Hepatocyte (in vitro differentiated cells): Measurements from ENCODE around the gene DPF3. TPM values are rescaled to one million over a fixed set of nuclear protein-coding genes. Genes with fewer than 3 reads are reported as not detected.

Source experiments
- DNase-seq: peaks from one replicate; pipeline ENCODE4 v3.0.0-alpha.2; 2016; ENCODE audit warnings: low spot score
- H2AFZ ChIP-seq: fragments of 200-600 bp; sonication (generic); 2 replicates; pipeline ENCODE4 v1.6.0; 2016; ENCODE audit warnings: antibody characterized with exemption, mild to moderate bottlenecking
- H3K27ac ChIP-seq: fragments of 200-600 bp; sonication (generic); 2 replicates; pipeline ENCODE4 v1.5.1; 2016; ENCODE audit warnings: mild to moderate bottlenecking
- H3K27me3 ChIP-seq: fragments of 200-600 bp; sonication (generic); 2 replicates; pipeline ENCODE4 v1.6.1; 2016
- H3K36me3 ChIP-seq: fragments of 200-600 bp; sonication (generic); replicated peaks from 2 replicates; pipeline ENCODE4 v1.5.1; 2016; ENCODE audit warnings: low read depth; ENCODE audit not compliant: insufficient read depth
- H3K4me1 ChIP-seq: fragments of 200-600 bp; sonication (generic); 2 replicates; pipeline ENCODE4 v1.5.1; 2016; ENCODE audit warnings: mild to moderate bottlenecking, moderate library complexity; ENCODE audit not compliant: insufficient read depth
- H3K4me2 ChIP-seq: fragments of 200-600 bp; sonication (generic); 2 replicates; pipeline ENCODE4 v1.6.0; 2016
- H3K4me3 ChIP-seq: fragments of 200-600 bp; sonication (generic); 2 replicates; pipeline ENCODE4 v1.5.1; 2016; ENCODE audit warnings: mild to moderate bottlenecking
- H3K79me2 ChIP-seq: fragments of 200-600 bp; sonication (generic); 2 replicates; pipeline ENCODE4 v1.6.0; 2017; ENCODE audit warnings: mild to moderate bottlenecking
- H3K9me2 ChIP-seq: fragments of 200-600 bp; sonication (generic); replicated peaks from 2 replicates; pipeline ENCODE4 v1.6.0; 2017; ENCODE audit warnings: mild to moderate bottlenecking; ENCODE audit not compliant: insufficient read depth
- H3K9me3 ChIP-seq: fragments of 200-600 bp; sonication (generic); 2 replicates; pipeline ENCODE4 v1.5.1; 2016; ENCODE audit warnings: low read depth, mild to moderate bottlenecking
- H4K20me1 ChIP-seq: fragments of 200-600 bp; sonication (generic); 2 replicates; pipeline ENCODE4 v1.6.0; 2016; ENCODE audit warnings: mild to moderate bottlenecking; ENCODE audit not compliant: insufficient read depth, poor library complexity, severe bottlenecking
- CTCF ChIP-seq: fragments of 200-600 bp; sonication (generic); IDR thresholded peaks from 2 replicates; pipeline ENCODE4 v1.5.1; 2016; ENCODE audit warnings: antibody characterized with exemption, mild to moderate bottlenecking; ENCODE audit not compliant: poor library complexity
- EZH2 ChIP-seq: fragments of 200-600 bp; sonication (generic); IDR thresholded peaks from 2 replicates; pipeline ENCODE4 v1.6.1; 2016; ENCODE audit warnings: antibody characterized with exemption, mild to moderate bottlenecking, borderline replicate concordance
- EZH2phosphoT487 ChIP-seq: fragments of 200-600 bp; sonication (generic); IDR thresholded peaks from one replicate; pipeline ENCODE4 v1.6.1; 2018; ENCODE audit warnings: antibody characterized with exemption, mild to moderate bottlenecking, low read depth, moderate library complexity; ENCODE audit not compliant: unreplicated experiment, severe bottlenecking
- WGBS: methylation state at CpG from one replicate; pipeline ENCODE4 v1.1.6; 2016; ENCODE audit warnings: low lambda C conversion rate; ENCODE audit errors: missing lambda C conversion rate; 5-methylcytosine and 5-hydroxymethylcytosine counted together
- polyA plus RNA-seq: library from polyadenylated mRNA; unstranded; fragments of >200 nt; fragmentation: Nextera tagmentation; extraction: Ambion mirVana; gene quantifications from 2 replicates; pipeline ENCODE4 v1.2.1, GENCODE V29; 2016
- total RNA-seq: library from RNA; depleted of rRNA; stranded (reverse); fragments of >200 nt; gene quantifications from 2 replicates; pipeline ENCODE4 v1.2.3, GENCODE V29; 2014

Gene DPF3
- total and polyA plus RNA-seq, 2 experiments from 2014 or later, result 0.21 to 0.47 TPM

GRCh38 chr14:72740966-72741825 is 152.7 kb downstream of the DPF3 start:
- no peak overlapping the region for H2AFZ ChIP-seq
- H3K9me3 ChIP-seq, result no peaks in the 10 kb centered on the region
- 99% methylated on average over 10 of the region's 10 CpGs for WGBS
- no peaks in the 10 kb centered on the region for H3K36me3 ChIP-seq
- H4K20me1 ChIP-seq, result no peaks in the 10 kb centered on the region
- no peak for TF ChIP-seq EZH2phosphoT487
- H3K27ac ChIP-seq, result no peak overlapping the region
- H3K27me3 ChIP-seq, result no peaks in the 10 kb centered on the region
- no peak overlapping the region for H3K4me2 ChIP-seq
- DNase-seq, result no peak
- no peak overlapping the region for H3K4me3 ChIP-seq
- H3K9me2 ChIP-seq, result no peaks in the 10 kb centered on the region
- no peaks in the 10 kb centered on the region for H3K4me1 ChIP-seq
- no peaks in the 10 kb centered on the region for H3K79me2 ChIP-seq

- WGBS, result 93% methylated on average over 4 of the region's 4 CpGs
- DNase-seq, result no peak
Measured at GRCh38 chr14:72740504-72740961, 153.4 kb downstream of the DPF3 start.

GRCh38 chr14:72739446-72740405 is 154.2 kb downstream of the DPF3 start:
- Histone ChIP-seq H3K36me3 (no peaks in the 10 kb centered on the region), H2AFZ (no peak overlapping the region), H3K4me1 (no peaks in the 10 kb centered on the region), H3K4me3 (no peak overlapping the region), H3K9me2 (no peaks in the 10 kb centered on the region), H3K27me3 (peaks cover 7% of the 10 kb centered on the region), H3K9me3 (no peaks in the 10 kb centered on the region), H3K4me2 (no peak overlapping the region), H3K79me2 (no peaks in the 10 kb centered on the region), H4K20me1 (no peaks in the 10 kb centered on the region), H3K27ac (no peak overlapping the region)
- DNase-seq, result no peak
- TF ChIP-seq EZH2phosphoT487 (no peak), CTCF (no peak), EZH2 (no peak)
- 76% methylated on average over 14 of the region's 14 CpGs for WGBS

More at GRCh38 chr14:72740504-72740961, 153.4 kb downstream of the DPF3 start:
- H2AFZ ChIP-seq, result no peak overlapping the region
- H3K9me2 ChIP-seq, result no peaks in the 10 kb centered on the region
- H3K4me3 ChIP-seq, result no peak overlapping the region
- no peaks in the 10 kb centered on the region for H3K27me3 ChIP-seq
- no peaks in the 10 kb centered on the region for H3K36me3 ChIP-seq
- TF ChIP-seq EZH2 (no peak), EZH2phosphoT487 (no peak), CTCF (no peak)
- no peak overlapping the region for H3K4me2 ChIP-seq
- H3K79me2 ChIP-seq, result no peaks in the 10 kb centered on the region
- no peaks in the 10 kb centered on the region for H3K4me1 ChIP-seq
- H3K9me3 ChIP-seq, result no peaks in the 10 kb centered on the region
- H3K27ac ChIP-seq, result no peak overlapping the region
- H4K20me1 ChIP-seq, result no peaks in the 10 kb centered on the region
